ENCODE results near the gene BLOC1S3. TPM values are rescaled to one million over a fixed set of nuclear protein-coding genes. Genes with fewer than 3 reads are reported as not detected.
A peak's percentile ranks its signal among the peaks of the same experiment; 100 is the strongest.
"Not testable (repeated sequence)": the region's sequence is repeated elsewhere in the genome, so short reads cannot be mapped to it uniquely, and the experiment has no call there.

BLOC1S3 gene
- polyA plus RNA-seq, 1 donor = 7.6 TPM

- DNase-seq = no peak
Observed at GRCh38 chr19:45186509-45187334, 8.1 kb downstream of the BLOC1S3 start.

- DNase-seq = no peak
Observed at GRCh38 chr19:45187421-45188100, 9.0 kb downstream of the BLOC1S3 start.

GRCh38 chr19:45189971-45190370, 11.4 kb downstream of the BLOC1S3 start:
- DNase-seq = no peak

GRCh38 chr19:45191375-45191774, 12.8 kb downstream of the BLOC1S3 start:
- no peak for DNase-seq

- DNase-seq = no peak
Observed at GRCh38 chr19:45195764-45196163, 17.2 kb downstream of the BLOC1S3 start.

GRCh38 chr19:45200568-45200967, 22.0 kb downstream of the BLOC1S3 start:
- no peak for DNase-seq

- DNase-seq = no peak
Observed at GRCh38 chr19:45202637-45203036, 24.1 kb downstream of the BLOC1S3 start.

- no peak for DNase-seq
Observed at GRCh38 chr19:45205810-45206209, 27.2 kb downstream of the BLOC1S3 start.

GRCh38 chr19:45206328-45206727, 27.7 kb downstream of the BLOC1S3 start:
- DNase-seq = no peak

GRCh38 chr19:45211751-45212381, 33.3 kb downstream of the BLOC1S3 start:
- peak; percentile 12 for DNase-seq

- no peak for DNase-seq
Observed at GRCh38 chr19:45213031-45213430, 34.4 kb downstream of the BLOC1S3 start.

GRCh38 chr19:45215391-45216191, 37.0 kb downstream of the BLOC1S3 start:
- DNase-seq = no peak

- peak; percentile 12 for DNase-seq
Observed at GRCh38 chr19:45216667-45217066, 38.1 kb downstream of the BLOC1S3 start.

- no peak for DNase-seq
Observed at GRCh38 chr19:45217193-45217956, 38.8 kb downstream of the BLOC1S3 start.

GRCh38 chr19:45217957-45218334, 39.4 kb downstream of the BLOC1S3 start:
- no peak for DNase-seq

- DNase-seq = no peak
Observed at GRCh38 chr19:45218426-45218825, 39.8 kb downstream of the BLOC1S3 start.

- DNase-seq = no peak
Observed at GRCh38 chr19:45218911-45219743, 40.5 kb downstream of the BLOC1S3 start.

GRCh38 chr19:45222724-45223123, 44.1 kb downstream of the BLOC1S3 start:
- DNase-seq = no peak

GRCh38 chr19:45223879-45224278, 45.3 kb downstream of the BLOC1S3 start:
- no peak for DNase-seq

- no peak for DNase-seq
Observed at GRCh38 chr19:45224645-45225044, 46.1 kb downstream of the BLOC1S3 start.

- not testable (repeated sequence) for DNase-seq
Observed at GRCh38 chr19:45229056-45229455, 50.5 kb downstream of the BLOC1S3 start.
